ENCODE results near the gene IGSF9B.

Gene IGSF9B

DNA sequence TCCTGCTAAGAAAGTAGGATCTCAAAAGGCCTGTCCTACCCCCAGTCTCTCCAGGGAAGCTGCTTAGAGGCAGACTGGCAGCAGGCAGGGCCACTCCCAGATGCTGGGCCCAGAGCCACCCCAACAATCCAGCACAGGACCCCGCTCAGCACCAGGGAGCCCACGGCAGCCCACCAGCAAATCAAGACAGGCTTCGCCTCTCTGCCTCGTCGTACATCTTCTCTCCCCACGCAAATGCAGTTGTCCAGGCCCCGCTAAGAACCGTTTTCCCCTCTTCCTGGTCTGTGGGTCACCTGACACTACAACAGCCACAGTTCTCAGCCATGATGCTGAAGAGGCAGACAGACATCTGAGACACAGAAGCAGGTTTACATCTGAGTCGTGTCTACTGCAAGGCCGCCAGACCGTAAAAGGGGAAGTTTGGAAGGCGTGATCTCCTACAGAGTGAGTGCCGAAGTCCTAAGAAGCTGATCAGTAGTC lies 51.1 kb downstream of the IGSF9B start:
- TF ChIP-seq, protein P1, sequence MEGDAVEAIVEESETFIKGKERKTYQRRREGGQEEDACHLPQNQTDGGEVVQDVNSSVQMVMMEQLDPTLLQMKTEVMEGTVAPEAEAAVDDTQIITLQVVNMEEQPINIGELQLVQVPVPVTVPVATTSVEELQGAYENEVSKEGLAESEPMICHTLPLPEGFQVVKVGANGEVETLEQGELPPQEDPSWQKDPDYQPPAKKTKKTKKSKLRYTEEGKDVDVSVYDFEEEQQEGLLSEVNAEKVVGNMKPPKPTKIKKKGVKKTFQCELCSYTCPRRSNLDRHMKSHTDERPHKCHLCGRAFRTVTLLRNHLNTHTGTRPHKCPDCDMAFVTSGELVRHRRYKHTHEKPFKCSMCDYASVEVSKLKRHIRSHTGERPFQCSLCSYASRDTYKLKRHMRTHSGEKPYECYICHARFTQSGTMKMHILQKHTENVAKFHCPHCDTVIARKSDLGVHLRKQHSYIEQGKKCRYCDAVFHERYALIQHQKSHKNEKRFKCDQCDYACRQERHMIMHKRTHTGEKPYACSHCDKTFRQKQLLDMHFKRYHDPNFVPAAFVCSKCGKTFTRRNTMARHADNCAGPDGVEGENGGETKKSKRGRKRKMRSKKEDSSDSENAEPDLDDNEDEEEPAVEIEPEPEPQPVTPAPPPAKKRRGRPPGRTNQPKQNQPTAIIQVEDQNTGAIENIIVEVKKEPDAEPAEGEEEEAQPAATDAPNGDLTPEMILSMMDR (IDR thresholded peaks at IDR 0.05; ENCODE audit: extremely low read depth, missing control alignments) = no peak
- no peak for DNase-seq (ENCODE audit: low spot score)

DNA sequence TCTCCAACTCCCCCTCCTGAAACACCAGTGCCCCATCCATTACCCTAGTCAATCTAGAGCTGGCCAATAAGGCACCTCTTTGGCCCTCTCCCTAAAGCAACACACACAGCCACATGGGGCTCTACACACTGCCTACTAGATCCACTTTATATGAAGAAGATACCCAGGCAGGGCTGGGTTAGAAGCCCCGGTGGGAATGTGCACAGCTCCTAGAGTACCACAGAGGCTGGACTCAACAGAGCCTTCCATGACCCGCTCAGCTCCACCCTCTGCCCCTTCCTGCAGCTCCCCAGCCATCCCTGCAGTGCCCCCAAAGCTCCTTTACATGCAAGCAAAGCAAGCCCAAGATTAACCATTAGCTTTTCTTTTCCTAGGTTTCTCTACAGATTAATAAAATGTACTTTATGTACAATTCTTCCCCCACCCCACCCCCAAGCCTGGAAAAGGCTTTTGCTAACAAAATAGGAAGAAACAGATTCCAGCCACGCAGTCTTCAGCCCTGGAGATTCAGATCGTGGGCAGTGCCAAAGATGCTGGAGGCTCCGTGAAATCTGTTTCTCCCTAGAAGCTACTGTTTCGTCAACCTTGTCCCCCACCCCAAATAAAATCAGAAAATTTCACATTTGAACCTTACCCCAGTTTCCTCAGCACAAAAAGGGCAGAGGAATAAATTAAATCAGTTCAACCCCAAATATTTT lies 51.8 kb downstream of the IGSF9B start:
- TF ChIP-seq, protein P1 (IDR thresholded peaks at IDR 0.05; ENCODE audit: extremely low read depth, missing control alignments) = no peak
- DNase-seq (ENCODE audit: low spot score) = no peak

DNA sequence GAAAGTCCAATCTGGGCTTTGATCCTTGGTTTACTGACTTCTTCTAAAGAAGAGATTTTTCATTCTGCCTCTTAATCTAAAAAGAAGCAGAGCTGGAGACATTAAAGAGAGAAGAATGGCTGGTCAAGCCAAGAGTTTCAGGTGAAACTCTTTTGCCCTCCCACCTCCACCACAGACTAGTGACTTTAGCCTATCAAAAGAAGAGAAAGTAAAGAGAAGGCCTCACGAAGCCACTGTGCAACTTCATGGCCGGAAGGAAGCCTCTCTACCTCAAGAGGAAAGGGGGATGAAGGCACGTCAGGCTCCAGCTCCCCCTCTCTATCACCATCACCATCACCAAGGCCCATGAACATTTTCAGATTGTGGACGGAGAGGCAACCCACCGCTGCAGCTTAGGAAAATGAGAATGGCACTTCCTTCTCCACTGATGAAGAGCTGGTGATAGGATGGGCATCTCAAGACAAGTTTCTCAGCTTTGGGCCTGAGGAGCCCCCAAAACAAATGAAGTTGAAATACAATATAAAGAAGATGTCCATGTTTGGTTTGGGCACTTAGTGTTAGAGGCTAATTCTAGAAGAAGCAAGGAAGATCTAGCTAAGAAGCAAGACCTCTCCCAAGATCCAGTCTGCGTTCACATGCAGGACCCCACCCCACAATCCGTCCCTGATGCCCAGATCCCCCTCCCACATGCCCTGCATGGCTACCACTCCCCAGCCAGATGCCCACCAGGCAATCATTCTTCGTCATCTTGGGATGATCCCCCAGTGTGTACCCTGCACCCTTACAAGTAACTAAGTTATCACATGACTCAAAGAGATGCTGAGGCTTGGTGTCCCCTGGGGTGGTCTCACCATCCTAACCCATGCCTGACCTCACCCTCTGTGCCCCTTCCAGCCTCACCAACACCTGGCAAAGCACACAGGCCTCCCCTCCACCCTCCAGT lies 52.6 kb downstream of the IGSF9B start:
- TF ChIP-seq, protein P1 (IDR thresholded peaks at IDR 0.05; ENCODE audit: extremely low read depth, missing control alignments) = no peak
- no peak for DNase-seq (ENCODE audit: low spot score)

DNA sequence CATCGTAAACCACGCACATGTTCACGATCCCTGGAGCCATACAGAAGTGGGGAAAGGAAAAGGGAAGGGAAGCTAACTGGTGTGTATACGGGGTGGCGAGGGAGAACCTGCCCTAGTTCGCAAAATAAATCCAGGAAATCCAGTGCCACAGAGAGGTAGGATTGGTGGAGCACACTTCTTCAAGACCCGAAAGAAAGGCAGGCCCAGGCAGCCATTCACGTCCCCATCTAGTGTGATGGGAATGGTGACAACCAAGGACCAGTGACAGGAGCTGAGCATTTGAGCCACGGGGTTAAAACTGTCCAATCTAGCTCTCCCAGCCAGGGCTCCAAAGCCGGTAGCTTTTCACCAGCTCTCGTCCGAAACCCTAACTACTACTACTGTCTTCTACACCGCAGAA lies 53.7 kb downstream of the IGSF9B start:
- DNase-seq (ENCODE audit: low spot score) = no peak
- TF ChIP-seq, protein P1 (IDR thresholded peaks at IDR 0.05; ENCODE audit: extremely low read depth, missing control alignments) = no peak

DNA sequence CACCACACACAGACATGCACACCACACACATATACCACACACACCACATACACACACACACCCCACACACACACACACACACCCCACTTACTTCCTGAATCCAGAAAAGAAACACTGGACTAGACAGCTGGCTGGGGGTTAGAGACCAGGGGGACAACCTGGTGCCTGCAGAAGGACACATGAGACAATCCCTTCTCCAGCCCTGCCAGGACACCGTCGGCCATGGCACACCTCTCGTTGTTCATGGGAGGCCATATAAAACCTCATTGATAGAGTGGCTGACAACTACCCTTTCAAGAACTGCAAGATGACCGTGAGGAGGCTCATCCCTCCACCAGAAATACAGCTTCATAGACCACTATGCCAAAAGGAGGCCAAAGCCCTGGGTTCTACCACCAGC lies 54.3 kb downstream of the IGSF9B start:
- TF ChIP-seq, protein P1 (IDR thresholded peaks at IDR 0.05; ENCODE audit: extremely low read depth, missing control alignments) = no peak
- no peak for DNase-seq (ENCODE audit: low spot score)

DNA sequence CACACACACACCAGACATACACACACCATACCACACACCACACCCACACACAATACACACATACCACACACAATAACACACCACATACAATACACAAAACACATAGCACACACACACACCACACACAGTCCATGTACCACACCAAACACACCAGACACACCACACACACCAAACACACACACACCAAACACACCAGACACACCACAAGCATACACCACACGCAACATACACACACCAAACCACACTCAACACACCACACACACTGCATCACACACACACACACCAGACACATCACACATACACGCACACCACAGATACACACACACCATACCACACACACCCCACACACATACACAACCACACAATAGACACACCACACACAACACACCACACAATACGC lies 54.8 kb downstream of the IGSF9B start:
- no peak for DNase-seq (ENCODE audit: low spot score)
- TF ChIP-seq, protein P1 (IDR thresholded peaks at IDR 0.05; ENCODE audit: extremely low read depth, missing control alignments) = no peak

DNA sequence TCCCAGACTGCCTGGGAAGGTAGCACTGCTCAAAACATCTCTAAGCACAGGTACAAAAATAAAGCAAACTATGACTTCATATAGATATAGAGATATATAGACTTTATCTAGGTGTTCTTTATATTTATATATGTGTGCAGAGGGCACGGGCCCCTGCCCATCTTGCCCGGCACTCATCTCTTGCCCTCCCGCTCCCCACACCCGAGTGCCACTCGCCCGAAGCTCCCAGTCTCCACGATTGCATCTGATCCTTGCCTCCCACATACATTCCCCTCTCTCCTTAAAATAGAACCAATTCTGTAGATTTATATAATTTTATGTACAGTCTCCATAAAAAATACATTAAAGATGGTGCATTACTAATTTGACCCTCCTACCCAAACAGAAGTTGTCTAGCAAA lies 55.5 kb downstream of the IGSF9B start:
- TF ChIP-seq, protein P1 (IDR thresholded peaks at IDR 0.05; ENCODE audit: extremely low read depth, missing control alignments) = no peak
- DNase-seq (ENCODE audit: low spot score) = no peak
